ENCODE data around the gene KCNJ15. TPM values are rescaled to one million over a fixed set of nuclear protein-coding genes. Genes with fewer than 3 reads are reported as not detected.

The KCNJ15 gene
- total RNA-seq, 2 experiments from 2014 or later = not detected

DNA sequence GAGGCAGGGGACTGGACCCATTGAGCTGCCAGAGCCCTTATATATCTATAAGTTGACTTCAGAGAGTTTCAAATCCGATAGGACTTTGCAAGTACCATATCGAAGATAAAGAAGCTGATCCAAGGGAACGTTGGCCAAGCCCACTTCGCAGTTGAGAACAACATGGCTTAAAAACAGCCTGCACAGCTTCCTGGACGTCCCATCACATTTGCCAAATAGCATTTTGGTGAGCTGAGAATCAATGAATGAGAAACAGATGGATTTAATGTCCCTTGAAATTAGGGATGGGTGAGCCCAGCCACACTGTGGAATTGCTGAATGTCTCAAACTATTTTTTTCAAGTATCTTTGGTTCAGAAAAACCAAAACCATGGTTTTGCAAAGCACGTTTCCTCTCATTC lies 64.8 kb downstream of the KCNJ15 start:
- H3K4me3 Mint-ChIP-seq = no peak overlapping the region
- H3K36me3 Mint-ChIP-seq (ENCODE audit: low read depth) = no peaks in the 10 kb centered on the region
- peaks cover 3% of the 10 kb centered on the region for H3K4me1 Mint-ChIP-seq
- ChIA-PET CTCF (no interaction called here), POLR2A (no interaction called here)
- no peak for DNase-seq
- no peaks in the 10 kb centered on the region for H3K27me3 Mint-ChIP-seq
- no peak overlapping the region for H3K27ac Mint-ChIP-seq
- H3K9me3 Mint-ChIP-seq = no peaks in the 10 kb centered on the region

DNA sequence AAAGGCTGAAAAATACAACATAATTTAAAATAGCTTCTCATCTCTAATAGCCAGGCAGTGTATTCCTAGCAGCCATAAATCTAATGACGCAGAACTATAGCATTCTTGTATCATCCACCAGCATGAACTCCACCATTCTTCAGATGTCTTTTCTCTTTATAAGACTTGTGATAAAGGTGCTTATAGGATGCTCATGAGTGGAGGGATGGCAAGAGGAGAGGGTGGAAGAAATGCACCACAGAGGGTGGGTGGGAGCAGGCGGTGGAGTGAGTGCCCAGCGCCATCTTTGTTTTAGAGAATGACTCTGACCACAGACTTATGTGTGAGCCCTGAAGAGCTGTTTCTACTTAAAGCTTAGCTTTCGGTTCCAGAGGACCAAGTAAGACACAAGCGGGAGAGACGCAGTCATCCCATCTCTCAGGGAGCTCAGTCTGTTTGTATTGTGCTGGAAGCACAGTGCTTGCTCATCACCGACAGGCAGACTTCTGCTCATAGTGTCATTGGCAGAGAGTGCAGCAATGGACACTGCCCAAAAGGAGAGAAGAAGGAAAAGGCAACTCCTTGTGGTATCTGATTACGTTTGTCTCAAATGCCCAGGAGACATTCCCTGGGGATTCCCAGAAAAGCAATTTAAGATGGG lies 65.6 kb downstream of the KCNJ15 start:
- Mint-ChIP-seq H3K4me1 (peaks cover 3% of the 10 kb centered on the region), H3K9me3 (no peaks in the 10 kb centered on the region), H3K27ac (no peak overlapping the region), H3K27me3 (no peaks in the 10 kb centered on the region), H3K4me3 (no peak overlapping the region), H3K36me3 (ENCODE audit: low read depth) (no peaks in the 10 kb centered on the region)
- POLR2A ChIA-PET = no interaction called here
- DNase-seq = no peak
- CTCF ChIA-PET = no interaction called here

DNA sequence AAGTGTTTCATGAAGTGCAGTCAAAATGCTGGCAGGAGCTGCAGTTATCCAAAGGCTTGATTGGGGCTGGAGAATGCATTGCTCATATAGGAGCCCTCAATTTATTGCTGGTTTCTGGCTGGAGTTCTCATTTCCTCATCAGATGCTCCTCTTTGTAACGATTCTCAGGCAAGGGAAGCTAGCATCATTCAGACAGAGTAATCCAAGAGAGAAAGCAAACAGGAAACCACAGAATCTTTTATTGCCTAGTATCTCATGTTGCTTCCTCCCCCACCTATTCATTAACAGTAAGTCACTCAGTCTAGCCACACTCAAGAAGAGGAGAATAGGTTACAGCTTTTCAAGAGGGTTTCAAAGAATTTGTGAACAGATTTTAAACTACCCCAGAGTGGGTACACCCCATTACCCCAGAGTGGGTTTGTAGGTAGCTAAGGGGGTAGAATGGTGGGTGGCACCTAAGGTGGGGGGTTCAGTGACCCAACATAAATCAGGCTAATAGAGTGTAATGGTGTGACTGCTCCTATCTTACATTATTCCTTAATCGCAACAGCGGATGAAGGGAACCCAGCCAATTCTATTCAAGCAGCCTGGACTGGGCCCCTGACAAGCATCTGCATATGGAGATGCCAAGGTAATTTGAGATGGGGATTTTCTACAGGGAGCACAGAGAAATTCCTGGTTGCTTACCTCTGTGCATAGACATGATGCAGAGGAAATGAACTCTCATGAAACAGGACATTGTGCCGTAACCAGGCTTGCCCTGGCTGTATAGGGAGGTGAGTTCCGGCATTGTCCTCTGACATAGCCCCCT lies 67.1 kb downstream of the KCNJ15 start:
- POLR2A ChIA-PET = no interaction called here

DNA sequence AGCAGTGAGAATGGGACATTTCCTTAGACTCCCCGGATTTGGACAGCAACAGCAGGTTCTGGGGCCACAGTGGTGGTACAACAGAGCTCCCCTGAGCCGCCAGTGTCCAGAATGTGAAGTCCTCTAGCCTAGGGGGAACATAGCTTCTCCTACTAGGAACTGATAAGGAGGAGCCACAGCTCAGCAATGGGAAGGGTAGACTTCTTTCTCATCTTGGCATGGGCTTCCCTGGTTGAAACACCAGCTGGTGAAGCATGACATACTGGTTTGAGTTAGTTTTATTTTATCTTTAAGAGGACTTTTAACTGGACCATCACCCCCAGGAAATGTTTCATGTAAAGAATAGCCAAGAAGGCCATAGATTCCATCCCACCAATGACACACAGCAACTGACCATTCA lies 68.4 kb downstream of the KCNJ15 start:
- DNase-seq = no peak
- H3K36me3 Mint-ChIP-seq (ENCODE audit: low read depth) = no peaks in the 10 kb centered on the region
- no peak overlapping the region for H3K4me3 Mint-ChIP-seq
- POLR2A ChIA-PET = no interaction called here
- peaks cover 3% of the 10 kb centered on the region for H3K4me1 Mint-ChIP-seq
- H3K27ac Mint-ChIP-seq = no peak overlapping the region
- CTCF ChIA-PET = interaction anchor here (1.0 kb wide), 1 partner anchor 31 kb away, joined by 3 read pairs; no protein-coding TSS in a partner anchor
- no peaks in the 10 kb centered on the region for H3K9me3 Mint-ChIP-seq
- no peaks in the 10 kb centered on the region for H3K27me3 Mint-ChIP-seq

More for the DNA sequence above, 67.1 kb downstream of the KCNJ15 start:
- CTCF ChIA-PET = interaction anchor here (1.4 kb wide), 1 partner anchor 32 kb away, joined by 3 read pairs; no protein-coding TSS in a partner anchor
- DNase-seq = no peak
- Mint-ChIP-seq H3K4me1 (peaks cover 3% of the 10 kb centered on the region), H3K36me3 (ENCODE audit: low read depth) (no peaks in the 10 kb centered on the region), H3K27me3 (no peaks in the 10 kb centered on the region), H3K9me3 (no peaks in the 10 kb centered on the region), H3K4me3 (no peak overlapping the region), H3K27ac (no peak overlapping the region)

DNA sequence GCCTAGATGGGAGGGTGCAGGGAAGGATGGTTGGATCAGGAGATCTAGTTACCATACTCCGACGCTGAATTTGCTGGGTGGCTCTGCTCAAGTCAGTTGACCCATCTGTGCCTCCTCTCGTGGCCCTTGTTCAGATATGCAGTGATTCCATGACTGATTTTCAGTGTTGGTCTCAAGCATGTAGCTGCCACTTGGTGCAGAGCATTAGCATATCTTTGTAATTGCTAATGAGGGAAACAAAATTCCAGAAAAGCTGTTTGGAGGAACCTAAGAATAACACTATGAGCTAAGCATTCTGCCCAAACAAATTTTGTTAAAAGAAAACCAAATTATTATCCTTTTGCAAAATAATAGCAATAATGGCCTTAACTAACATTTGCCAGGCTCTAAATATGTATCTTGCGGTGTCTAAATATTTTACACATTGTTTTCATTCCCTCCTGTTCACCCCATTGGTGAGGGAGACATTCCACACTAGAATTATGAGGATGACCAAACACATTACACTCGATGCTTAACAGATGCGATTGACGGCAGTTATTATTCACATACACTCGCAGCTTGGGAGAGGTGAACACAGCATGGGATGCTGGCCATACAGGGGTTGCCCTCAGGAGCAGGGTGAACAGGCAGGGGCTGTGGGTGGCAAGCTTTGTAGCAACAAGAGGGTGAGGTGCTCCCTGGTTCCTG lies 69.1 kb downstream of the KCNJ15 start:
- CTCF ChIA-PET = interaction anchor here (1.0 kb wide), 1 partner anchor 30 kb away, joined by 3 read pairs; no protein-coding TSS in a partner anchor
- POLR2A ChIA-PET = no interaction called here
- no peaks in the 10 kb centered on the region for H3K27me3 Mint-ChIP-seq

DNA sequence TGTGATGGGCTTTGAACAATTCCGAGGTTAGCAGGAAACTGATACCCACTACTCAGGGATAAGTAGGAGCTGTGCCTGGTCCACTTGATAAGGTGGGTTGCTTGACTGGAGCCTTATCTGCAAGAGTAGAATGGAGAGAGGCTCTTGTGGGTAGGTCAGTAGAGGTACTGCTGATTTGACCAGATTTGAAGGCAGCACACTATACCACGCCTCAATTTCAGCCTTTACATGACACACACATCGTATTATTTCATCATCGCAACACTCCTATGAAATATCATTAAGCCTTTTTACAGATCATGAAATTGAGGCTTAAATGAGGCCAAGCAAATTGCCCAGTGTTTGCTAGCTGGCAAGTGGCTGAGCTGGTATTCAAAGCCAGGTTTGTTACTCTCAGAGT lies 69.6 kb downstream of the KCNJ15 start:
- Mint-ChIP-seq H3K4me3 (no peak overlapping the region), H3K4me1 (peaks cover 3% of the 10 kb centered on the region), H3K27me3 (no peaks in the 10 kb centered on the region), H3K27ac (no peak overlapping the region), H3K9me3 (no peaks in the 10 kb centered on the region), H3K36me3 (ENCODE audit: low read depth) (no peaks in the 10 kb centered on the region)
- no peak for DNase-seq
- CTCF ChIA-PET = interaction anchor here (1.0 kb wide), 1 partner anchor 30 kb away, joined by 3 read pairs; no protein-coding TSS in a partner anchor
- POLR2A ChIA-PET = no interaction called here

More for the DNA sequence above, 69.1 kb downstream of the KCNJ15 start:
- H3K36me3 Mint-ChIP-seq (ENCODE audit: low read depth) = no peaks in the 10 kb centered on the region
- no peak overlapping the region for H3K27ac Mint-ChIP-seq
- H3K4me1 Mint-ChIP-seq = peaks cover 3% of the 10 kb centered on the region
- no peaks in the 10 kb centered on the region for H3K9me3 Mint-ChIP-seq
- no peak overlapping the region for H3K4me3 Mint-ChIP-seq
- no peak for DNase-seq

DNA sequence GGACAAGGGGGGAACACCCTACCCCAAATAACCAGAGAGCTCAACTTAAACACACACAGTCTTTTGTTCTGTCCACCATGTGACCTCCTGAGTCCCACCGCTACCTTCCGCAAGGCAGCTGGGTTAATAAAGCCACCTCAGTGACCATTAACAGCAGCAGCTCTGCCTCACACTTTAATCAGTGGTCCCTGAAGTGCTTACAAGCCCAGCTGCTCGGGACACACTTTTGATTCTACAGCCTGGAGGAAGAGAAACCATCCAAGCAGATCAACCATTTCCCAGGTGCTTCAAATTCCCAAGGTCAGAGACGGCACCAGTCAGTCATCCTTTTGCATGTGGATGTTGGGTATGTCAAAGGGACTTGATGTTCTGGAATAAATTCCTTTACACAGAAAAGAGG lies 70.1 kb downstream of the KCNJ15 start:
- Mint-ChIP-seq H3K4me1 (peaks cover 3% of the 10 kb centered on the region), H3K27me3 (no peaks in the 10 kb centered on the region), H3K27ac (no peak overlapping the region), H3K4me3 (no peak overlapping the region), H3K36me3 (ENCODE audit: low read depth) (no peaks in the 10 kb centered on the region), H3K9me3 (no peaks in the 10 kb centered on the region)
- ChIA-PET POLR2A (no interaction called here), CTCF (no interaction called here)
- no peak for DNase-seq

DNA sequence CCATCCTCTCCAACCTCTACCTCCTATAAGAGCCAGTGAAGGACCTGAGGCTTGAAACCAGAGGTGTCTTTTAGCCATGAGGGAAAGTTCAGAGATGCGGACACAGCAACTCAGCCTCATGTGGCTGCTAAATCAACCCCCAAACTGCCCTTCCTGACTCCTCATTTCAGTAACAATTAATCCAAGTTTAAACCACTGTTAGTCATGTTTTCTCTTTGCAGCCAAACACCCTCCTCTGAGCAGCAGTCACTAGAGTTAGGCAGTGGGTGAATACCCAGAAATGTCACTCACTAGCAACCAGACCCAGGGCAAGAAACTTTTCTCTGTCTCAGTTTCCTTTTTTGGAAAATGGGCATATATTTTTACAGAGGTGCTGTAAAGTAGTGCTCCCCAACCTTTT lies 71.2 kb downstream of the KCNJ15 start:
- CTCF ChIA-PET = no interaction called here
- POLR2A ChIA-PET = no interaction called here
- DNase-seq = no peak
- Mint-ChIP-seq H3K36me3 (ENCODE audit: low read depth) (no peaks in the 10 kb centered on the region), H3K4me3 (no peak overlapping the region), H3K27me3 (no peaks in the 10 kb centered on the region), H3K4me1 (peaks cover 3% of the 10 kb centered on the region), H3K9me3 (no peaks in the 10 kb centered on the region), H3K27ac (no peak overlapping the region)

DNA sequence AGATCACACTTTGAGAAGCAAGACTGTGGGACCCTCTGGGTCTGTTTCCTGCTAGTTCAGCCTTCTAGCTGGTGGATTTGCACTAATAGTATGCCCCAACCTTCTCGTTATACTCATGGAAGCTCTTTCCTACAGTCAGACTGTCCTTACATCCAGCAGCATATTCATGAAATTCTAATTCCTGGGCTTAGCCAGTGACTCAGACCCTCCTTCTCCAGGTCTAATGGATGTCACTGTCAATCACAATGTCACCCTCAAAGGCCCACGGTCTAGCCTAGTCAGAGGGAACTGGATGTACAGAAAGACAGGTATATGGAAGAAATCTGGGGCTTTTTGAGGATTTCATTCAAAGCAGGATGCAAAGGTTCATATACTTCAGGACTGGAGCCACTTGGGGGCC lies 72.4 kb downstream of the KCNJ15 start:
- DNase-seq = no peak
- ChIA-PET CTCF (no interaction called here), POLR2A (no interaction called here)
- no peaks in the 10 kb centered on the region for H3K27me3 Mint-ChIP-seq
- H3K4me3 Mint-ChIP-seq = no peak overlapping the region
- H3K27ac Mint-ChIP-seq = no peak overlapping the region
- no peaks in the 10 kb centered on the region for H3K4me1 Mint-ChIP-seq
- no peaks in the 10 kb centered on the region for H3K36me3 Mint-ChIP-seq (ENCODE audit: low read depth)
- H3K9me3 Mint-ChIP-seq = no peaks in the 10 kb centered on the region

DNA sequence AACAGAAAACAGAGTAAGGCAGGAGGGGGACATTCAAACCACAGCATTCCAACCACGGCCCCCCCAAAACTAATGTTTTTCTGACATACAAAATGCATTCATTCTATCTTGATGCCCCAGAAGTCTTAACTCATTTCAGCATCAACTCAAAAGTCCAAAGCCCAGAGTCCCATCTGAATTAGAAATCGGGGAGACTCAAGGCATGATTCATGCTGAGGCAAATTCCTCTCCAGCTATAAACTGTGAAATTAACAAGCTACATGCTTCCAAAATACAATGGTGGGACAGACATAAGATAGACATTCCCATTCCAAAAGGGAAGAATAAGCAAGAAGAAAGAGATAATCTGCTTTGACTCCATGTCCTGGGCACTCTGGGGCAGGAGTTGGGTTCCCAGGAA lies 73.9 kb downstream of the KCNJ15 start:
- CTCF ChIA-PET = no interaction called here
- Mint-ChIP-seq H3K9me3 (no peaks in the 10 kb centered on the region), H3K4me1 (no peaks in the 10 kb centered on the region), H3K27me3 (no peaks in the 10 kb centered on the region), H3K27ac (no peak overlapping the region), H3K4me3 (no peak overlapping the region), H3K36me3 (ENCODE audit: low read depth) (no peaks in the 10 kb centered on the region)
- no peak for DNase-seq
- POLR2A ChIA-PET = no interaction called here

DNA sequence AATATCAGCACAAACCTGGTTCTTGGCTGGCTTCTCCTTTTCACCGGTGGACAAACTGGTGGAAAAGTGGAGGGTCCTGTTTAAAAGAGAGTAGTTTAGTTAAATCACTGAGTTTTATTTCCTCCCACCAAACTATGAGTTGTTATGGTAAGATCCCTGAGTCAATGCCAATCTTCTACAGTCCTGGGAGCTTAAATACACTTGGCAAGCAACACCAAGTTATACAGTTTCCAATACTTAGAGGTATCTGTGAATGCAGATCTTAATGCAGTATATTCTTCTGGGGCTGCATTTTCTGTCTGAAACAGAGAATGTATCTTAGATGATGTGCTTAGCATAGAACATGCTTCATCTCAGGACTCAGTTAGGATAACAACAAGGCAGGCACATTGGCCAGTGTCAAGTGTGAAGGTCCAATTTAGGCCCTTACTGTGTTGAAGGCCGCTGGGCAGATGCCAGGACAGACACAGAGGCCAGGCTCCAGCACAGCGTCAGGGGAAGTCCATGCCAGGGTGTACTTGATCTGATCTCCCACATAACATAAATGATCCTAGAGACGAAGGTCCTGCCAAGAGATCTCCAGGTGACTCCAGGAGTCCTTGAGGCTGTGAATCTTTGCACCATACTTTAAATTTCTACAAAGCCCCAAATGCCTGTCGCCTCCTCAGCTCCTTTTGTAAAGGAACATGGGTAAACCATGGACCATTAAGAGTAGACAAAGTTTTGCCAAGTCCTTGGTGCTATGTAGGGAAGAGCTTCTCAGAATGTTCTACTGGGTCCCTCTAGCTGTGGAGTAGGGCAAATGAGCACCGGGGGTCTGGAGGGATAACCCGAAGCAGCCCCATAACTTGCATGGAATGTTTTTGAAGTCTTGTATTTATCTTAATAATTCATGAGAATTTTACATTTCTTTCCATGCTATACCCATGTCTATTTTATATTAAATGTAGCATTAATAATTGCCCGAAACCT lies 76.8 kb downstream of the KCNJ15 start:
- H3K27me3 Mint-ChIP-seq = no peaks in the 10 kb centered on the region
- ChIA-PET POLR2A (no interaction called here), CTCF (interaction anchor here (1.9 kb wide), 1 partner anchor 19 kb away, joined by 4 read pairs; no protein-coding TSS in a partner anchor)
- DNase-seq = no peak
- H3K27ac Mint-ChIP-seq = no peak overlapping the region
- no peaks in the 10 kb centered on the region for H3K36me3 Mint-ChIP-seq (ENCODE audit: low read depth)
- H3K4me1 Mint-ChIP-seq = no peaks in the 10 kb centered on the region
- H3K9me3 Mint-ChIP-seq = no peaks in the 10 kb centered on the region
- H3K4me3 Mint-ChIP-seq = no peak overlapping the region

DNA sequence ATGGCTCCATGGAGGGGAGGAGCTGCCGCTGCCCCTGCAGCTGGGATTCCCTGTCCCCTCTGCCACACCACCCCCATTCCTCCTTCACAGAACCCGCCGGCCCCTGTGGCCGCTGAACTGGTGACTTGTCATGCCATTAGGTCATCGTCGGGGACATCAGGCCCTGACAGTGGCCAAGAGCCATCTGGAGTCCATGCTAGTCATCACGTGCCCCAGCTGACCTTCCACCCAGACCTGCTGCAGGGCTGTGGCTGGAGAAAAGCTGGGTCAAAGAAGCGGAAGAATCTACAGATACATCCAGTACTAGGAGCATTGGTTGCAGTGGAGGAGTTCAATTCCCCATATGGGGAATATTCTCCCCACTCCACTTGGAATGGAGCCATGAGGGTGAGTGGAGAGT lies 78.1 kb downstream of the KCNJ15 start:
- Mint-ChIP-seq H3K36me3 (ENCODE audit: low read depth) (no peaks in the 10 kb centered on the region), H3K27me3 (no peaks in the 10 kb centered on the region), H3K9me3 (no peaks in the 10 kb centered on the region), H3K4me3 (no peak overlapping the region), H3K4me1 (no peaks in the 10 kb centered on the region), H3K27ac (no peak overlapping the region)
- CTCF ChIA-PET = no interaction called here
- POLR2A ChIA-PET = no interaction called here
- no peak for DNase-seq

DNA sequence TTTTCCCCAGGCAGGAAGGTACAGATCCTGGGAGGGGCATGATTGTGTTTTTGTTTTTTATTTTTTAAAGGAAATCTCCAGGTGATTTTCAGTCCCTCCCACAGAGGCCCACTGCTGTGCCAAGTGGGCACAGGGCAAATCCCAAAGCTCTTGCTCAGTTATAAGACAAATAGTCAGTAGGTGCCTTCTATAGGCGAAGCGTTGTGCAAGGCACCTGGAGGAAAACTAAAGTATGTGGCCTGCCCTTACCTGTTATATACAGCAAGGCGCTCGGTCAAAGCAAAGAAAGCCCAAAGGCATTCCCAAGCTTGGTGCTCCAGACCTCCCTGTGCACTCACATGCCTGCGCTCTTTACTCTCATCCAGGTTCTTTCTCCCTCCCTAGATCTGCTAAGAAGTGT lies 81.0 kb downstream of the KCNJ15 start:
- H3K36me3 Mint-ChIP-seq (ENCODE audit: low read depth) = no peaks in the 10 kb centered on the region
- DNase-seq = no peak
- H3K9me3 Mint-ChIP-seq = no peaks in the 10 kb centered on the region
- H3K27ac Mint-ChIP-seq = no peak overlapping the region
- no peaks in the 10 kb centered on the region for H3K27me3 Mint-ChIP-seq
- POLR2A ChIA-PET = no interaction called here
- no peaks in the 10 kb centered on the region for H3K4me1 Mint-ChIP-seq
- CTCF ChIA-PET = no interaction called here
- no peak overlapping the region for H3K4me3 Mint-ChIP-seq

Data from activated CD4-positive, alpha-beta memory T cell treated with anti-CD3 and anti-CD28 coated beads, Interleukin-2, amount 10 ng/mL, durations not matched to agents 7 days and 5 days (primary cell).